T-helper 22 cell (primary cell): ENCODE data around the gene ASF1A.

ENCODE experiments used
- DNase-seq: peaks from one replicate; pipeline ENCODE4 v3.0.0-alpha.2; 2020; ENCODE audit warnings: low read depth

ASF1A gene

GRCh38 chr6:118913161-118913560 lies 19.2 kb downstream of the ASF1A start:
- no peak for DNase-seq

- no peak for DNase-seq
These were observed 20.6 kb downstream of the ASF1A start for GRCh38 chr6:118914598-118914997.

- DNase-seq, result no peak
These were observed 23.8 kb downstream of the ASF1A start for GRCh38 chr6:118917546-118918328.

GRCh38 chr6:118918329-118918725 lies 24.4 kb downstream of the ASF1A start:
- no peak for DNase-seq

GRCh38 chr6:118921084-118921483 lies 27.1 kb downstream of the ASF1A start:
- DNase-seq, result no peak

- no peak for DNase-seq
These were observed 29.1 kb downstream of the ASF1A start for GRCh38 chr6:118923035-118923434.

- DNase-seq, result no peak
These were observed 36.7 kb downstream of the ASF1A start for GRCh38 chr6:118930680-118931079.

GRCh38 chr6:118931436-118931835 lies 37.5 kb downstream of the ASF1A start:
- DNase-seq, result no peak

GRCh38 chr6:118932421-118932820 lies 38.5 kb downstream of the ASF1A start:
- DNase-seq, result no peak

- no peak for DNase-seq
These were observed 40.0 kb downstream of the ASF1A start for GRCh38 chr6:118933855-118934460.

GRCh38 chr6:118934461-118935330 lies 40.7 kb downstream of the ASF1A start, which contains the start of gene MCM9:
Gene MCM9, minus strand, starts transcription at chr6:118935159. Its CDS starts 3,436 bp downstream, at chr6:118931723.
- DNase-seq, result peak; percentile 78

GRCh38 chr6:118935331-118935668 lies 41.3 kb downstream of the ASF1A start:
- DNase-seq, result no peak

- no peak for DNase-seq
These were observed 42.2 kb downstream of the ASF1A start for GRCh38 chr6:118935978-118936703.

- DNase-seq, result no peak
These were observed 45.7 kb downstream of the ASF1A start for GRCh38 chr6:118939683-118940082.

GRCh38 chr6:118940770-118941169 lies 46.8 kb downstream of the ASF1A start:
- no peak for DNase-seq

- no peak for DNase-seq
These were observed 51.3 kb downstream of the ASF1A start for GRCh38 chr6:118945217-118945616.

GRCh38 chr6:118952683-118953082 lies 58.7 kb downstream of the ASF1A start:
- no peak for DNase-seq

- no peak for DNase-seq
These were observed 59.4 kb downstream of the ASF1A start for GRCh38 chr6:118953391-118953790.
